RWPE1 (cell line): ENCODE results near the gene SLC9A5.

ENCODE experiments used
- CTCF ChIA-PET: fragments of 350-600 bp; sonication (Branson Sonifier 250); formaldehyde crosslinking; extraction: SDS; loops from one replicate; lab custom pipeline; 2021; lab: Yijun Ruan, JAX
- POLR2A ChIA-PET: fragments of 400-600 bp; formaldehyde crosslinking; extraction: SDS; loops from one replicate; lab custom pipeline; 2020; ENCODE audit warnings: antibody characterized with exemption; ENCODE audit not compliant: low non-redundant PET; lab: Yijun Ruan, JAX
- DNase-seq: peaks from one replicate; pipeline ENCODE4 v3.0.0; 2012; ENCODE audit warnings: low spot score
- H3K27ac ChIP-seq: fragments of 450-650 bp; 2 replicates; pipeline ENCODE4 v1.5.1; 2017
- CTCF ChIP-seq: fragments of 450-650 bp; conservative IDR thresholded peaks from 2 replicates; pipeline ENCODE4 v1.5.1; 2017; ENCODE audit warnings: low read depth, mild to moderate bottlenecking

Gene SLC9A5

GRCh38 chr16:67213197-67214019 is 35.4 kb upstream of the SLC9A5 start:
- TF ChIP-seq CTCF = no peak
- ChIA-PET CTCF (interaction anchor here (4.2 kb wide), 1 partner anchor 14 kb away, joined by 19 read pairs; the partner anchor contains the start of gene ELMO3), POLR2A (interaction anchor here (2.2 kb wide), 1 partner anchor 33 kb away, joined by 14 read pairs; no protein-coding TSS in a partner anchor)
- no peak for DNase-seq
- H3K27ac ChIP-seq = peak overlapping the region; percentile 93

GRCh38 chr16:67215706-67216105 is 33.1 kb upstream of the SLC9A5 start:
- no peak for TF ChIP-seq CTCF
- DNase-seq = no peak
- POLR2A ChIA-PET = no interaction called here
- H3K27ac ChIP-seq = peak overlapping the region; percentile 11
- CTCF ChIA-PET = no interaction called here

GRCh38 chr16:67216612-67217490 is 31.9 kb upstream of the SLC9A5 start:
- ChIA-PET POLR2A (interaction anchor here (0.5 kb wide), 1 partner anchor 21 kb away, joined by 3 read pairs; no protein-coding TSS in a partner anchor), CTCF (no interaction called here)
- TF ChIP-seq CTCF = no peak
- peak overlapping the region; percentile 24 for H3K27ac ChIP-seq
- no peak for DNase-seq

- ChIA-PET POLR2A (no interaction called here), CTCF (interaction anchor here (0.6 kb wide), 1 partner anchor 9 kb away, joined by 4 read pairs; no protein-coding TSS in a partner anchor)
- TF ChIP-seq CTCF = no peak
- DNase-seq = no peak
- no peak overlapping the region; the same call in 1 of the 2 replicates for H3K27ac ChIP-seq
Observed at GRCh38 chr16:67223992-67224391, 24.8 kb upstream of the SLC9A5 start.

- no peak for TF ChIP-seq CTCF
- no peak for DNase-seq
- ChIA-PET POLR2A (interaction anchor here (1.2 kb wide), 1 partner anchor 20 kb away, joined by 11 read pairs; no protein-coding TSS in a partner anchor), CTCF (interaction anchor here (1.6 to 2.5 kb wide), 2 partner anchors 28 to 41 kb away, joined by 4 to 14 read pairs; partner anchors contain the start of gene ELMO3)
- H3K27ac ChIP-seq = peak overlapping the region; percentile 74
Observed at GRCh38 chr16:67226295-67226803, 22.4 kb upstream of the SLC9A5 start.
